ENCODE measurements around the gene ISG20L2. TPM values are rescaled to one million over a fixed set of nuclear protein-coding genes. Genes with fewer than 3 reads are reported as not detected.

The ISG20L2 gene
- total RNA-seq, 2 experiments from 2014 or later: 48.4 to 65.2 TPM

- Mint-ChIP-seq H3K9me3 (ENCODE audit: low read depth) (no peaks in the 10 kb centered on the region), H3K27me3 (peaks cover 52% of the 10 kb centered on the region), H3K36me3 (ENCODE audit: low read depth) (no peaks in the 10 kb centered on the region), H3K4me1 (peaks cover 22% of the 10 kb centered on the region), H3K4me3 (no peak overlapping the region), H3K27ac (no peak overlapping the region)
- ATAC-seq (no peak), DNase-seq (no peak)
- CTCF ChIA-PET: interaction anchor here (0.5 to 11.5 kb wide), 49 partner anchors 8 to 467 kb away, joined by 3 to 220 read pairs (median 5); partner anchors contain the start of genes CRABP2, INSRR, ISG20L2 and METTL25B
- POLR2A ChIA-PET: interaction anchor here (0.5 to 3.1 kb wide), 4 partner anchors 16 to 99 kb away, joined by 3 to 15 read pairs (median 4); partner anchors contain the start of genes CRABP2 and NAXE
- intact Hi-C loops (cut with DNase I, micrococcal nuclease): loop anchor here (1.0 to 5.0 kb wide), 9 partner anchors 15 to 237 kb away; partner anchors contain the start of genes NTRK1 (in 2 of the 2), CRABP2 (in 1 of the 2) and PRCC (in 1 of the 2)
Observed at GRCh38 chr1:156689953-156690674, 38.5 kb downstream of the ISG20L2 start.

DNA sequence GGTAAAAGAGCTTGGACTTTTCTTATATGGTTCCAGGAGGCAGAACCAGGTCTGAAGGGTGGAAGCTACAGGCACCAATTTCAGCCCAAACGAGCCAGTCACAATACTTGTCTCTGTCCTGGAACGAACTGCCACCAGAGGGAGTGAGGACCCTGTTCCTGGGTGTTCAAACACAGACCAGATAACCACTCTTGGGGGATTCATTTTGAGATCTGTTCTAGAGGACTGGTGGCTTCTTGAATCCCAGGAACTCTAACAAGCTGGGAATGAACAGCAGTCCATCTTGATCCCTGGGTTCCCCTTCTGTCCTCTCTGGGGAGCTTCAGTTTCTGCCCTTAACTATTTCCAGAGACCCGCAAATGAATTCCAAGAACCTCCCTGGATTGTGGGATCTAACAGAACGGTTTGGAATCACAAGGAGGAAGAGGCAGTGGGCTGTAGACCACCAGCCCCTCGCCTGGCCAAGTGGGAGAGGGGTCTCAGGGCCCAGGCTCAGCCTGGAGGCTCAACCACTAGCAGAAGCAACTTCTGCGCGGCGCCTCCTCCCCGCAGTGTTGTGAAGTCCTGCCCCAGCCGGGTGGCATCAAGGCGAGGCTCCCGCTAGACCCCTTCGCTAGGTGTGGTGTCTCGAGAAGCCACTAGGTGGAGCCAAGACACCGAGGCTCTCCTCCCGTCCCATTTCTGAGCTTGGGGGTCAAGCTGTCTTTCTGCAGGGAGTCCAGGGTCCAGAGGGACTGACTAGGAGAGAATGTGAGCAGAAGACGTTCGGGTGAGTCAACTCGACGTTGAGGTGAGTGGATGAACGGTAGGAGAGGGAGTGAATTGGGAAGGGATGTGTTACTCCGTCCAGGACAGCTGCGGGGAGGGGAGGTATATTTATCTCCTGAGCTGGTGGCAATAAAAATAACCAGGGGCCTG lies 39.3 kb downstream of the ISG20L2 start:
- Mint-ChIP-seq H3K36me3 (ENCODE audit: low read depth) (no peaks in the 10 kb centered on the region), H3K27ac (no peak overlapping the region), H3K4me3 (peak overlapping the region; percentile 6), H3K4me1 (peaks cover 29% of the 10 kb centered on the region), H3K9me3 (ENCODE audit: low read depth) (no peaks in the 10 kb centered on the region), H3K27me3 (peaks cover 48% of the 10 kb centered on the region)
- DNase-seq (peak; percentile 88), ATAC-seq (peak; percentile 96)
- ChIA-PET POLR2A (interaction anchor here (0.5 to 3.1 kb wide), 3 partner anchors 16 to 53 kb away, joined by 3 to 15 read pairs (median 3); partner anchors contain the start of gene CRABP2), CTCF (interaction anchor here (0.5 to 11.5 kb wide), 56 partner anchors 7 to 1456 kb away, joined by 3 to 220 read pairs (median 4); partner anchors contain the start of genes CRABP2, INSRR, ISG20L2 and METTL25B)
- intact Hi-C loops (cut with DNase I, micrococcal nuclease): loop anchor here (1.0 to 5.0 kb wide), 9 partner anchors 16 to 238 kb away; partner anchors contain the start of genes NTRK1 (in 2 of the 2), CRABP2 (in 1 of the 2) and PRCC (in 1 of the 2)

- Mint-ChIP-seq H3K36me3 (ENCODE audit: low read depth) (no peaks in the 10 kb centered on the region), H3K4me1 (peaks cover 21% of the 10 kb centered on the region), H3K4me3 (no peak overlapping the region), H3K9me3 (ENCODE audit: low read depth) (no peaks in the 10 kb centered on the region), H3K27ac (no peak overlapping the region), H3K27me3 (peaks cover 27% of the 10 kb centered on the region)
- DNase-seq (peak; percentile 68), ATAC-seq (peak; percentile 90)
- intact Hi-C loops (cut with DNase I, micrococcal nuclease): loop anchor here in 1 of 2 experiments (1.0 kb wide), 1 partner anchor 21 kb away; the partner anchor contains the start of gene CRABP2
- POLR2A ChIA-PET: interaction anchor here (0.6 to 1.0 kb wide), 2 partner anchors 42 to 44 kb away, joined by 3 read pairs; partner anchors contain the start of genes ISG20L2 and METTL25B
- CTCF ChIA-PET: interaction anchor here (0.5 to 11.5 kb wide), 19 partner anchors 11 to 227 kb away, joined by 3 to 220 read pairs (median 3); partner anchors contain the start of genes CRABP2, ISG20L2, MEF2D and METTL25B
Observed at GRCh38 chr1:156684227-156684782, 44.3 kb downstream of the ISG20L2 start.

DNA sequence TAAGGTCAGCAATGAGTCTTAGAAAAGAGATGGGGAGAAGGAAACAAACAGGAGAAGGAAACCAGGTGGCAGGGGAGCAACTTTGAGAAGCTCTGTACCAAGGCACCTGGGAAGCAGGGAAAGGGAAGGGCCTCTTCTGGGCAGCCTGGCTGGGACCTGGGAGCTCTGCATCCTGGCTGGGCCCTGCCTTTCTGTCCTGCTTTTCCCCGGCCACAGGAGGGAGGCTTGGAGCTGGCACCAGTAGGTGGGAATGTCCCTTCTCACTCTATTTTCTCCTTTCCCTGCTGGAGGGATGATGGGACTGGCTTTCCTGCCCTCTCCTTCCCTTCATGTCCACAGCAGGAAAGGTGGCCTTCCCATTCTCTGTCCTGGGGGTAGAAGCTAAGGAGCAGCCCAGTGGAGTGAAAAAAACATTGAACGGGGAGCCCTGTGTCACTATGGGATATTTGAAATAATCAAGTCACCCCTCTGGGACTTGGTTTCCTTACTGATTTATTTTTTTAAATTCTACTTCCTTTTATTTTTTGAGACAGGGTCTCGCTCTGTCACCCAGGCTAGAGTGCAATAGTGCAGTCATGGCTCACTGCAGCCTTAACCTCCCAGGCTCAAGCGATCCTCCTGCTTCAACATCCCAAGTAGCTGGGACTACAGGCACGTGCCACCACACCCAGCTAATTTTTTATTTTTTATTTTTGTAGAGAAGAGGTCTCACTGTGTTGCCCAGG lies 46.2 kb downstream of the ISG20L2 start:
- ATAC-seq: no peak
- ChIA-PET CTCF (interaction anchor here (0.6 to 11.5 kb wide), 11 partner anchors 8 to 1249 kb away, joined by 3 to 220 read pairs (median 4); partner anchors contain the start of genes ISG20L2 and METTL25B), POLR2A (interaction anchor here (1.8 kb wide), 1 partner anchor 44 kb away, joined by 3 read pairs; no protein-coding TSS in a partner anchor)
- H3K27me3 Mint-ChIP-seq: peaks cover 31% of the 10 kb centered on the region
- no peaks in the 10 kb centered on the region for H3K9me3 Mint-ChIP-seq (ENCODE audit: low read depth)
- H3K27ac Mint-ChIP-seq: no peak overlapping the region
- no peak overlapping the region for H3K4me3 Mint-ChIP-seq
- H3K36me3 Mint-ChIP-seq (ENCODE audit: low read depth): no peaks in the 10 kb centered on the region
- no peak for DNase-seq
- intact Hi-C loops (cut with DNase I, micrococcal nuclease): no loop called here
- H3K4me1 Mint-ChIP-seq: peaks cover 28% of the 10 kb centered on the region

- intact Hi-C loops (cut with DNase I, micrococcal nuclease): no loop called here
- ChIA-PET POLR2A (interaction anchor here (1.8 kb wide), 1 partner anchor 45 kb away, joined by 3 read pairs; no protein-coding TSS in a partner anchor), CTCF (interaction anchor here (0.6 to 11.5 kb wide), 12 partner anchors 9 to 1249 kb away, joined by 3 to 220 read pairs (median 5); partner anchors contain the start of genes CRABP2, ISG20L2 and METTL25B)
- ATAC-seq (no peak), DNase-seq (no peak)
- Mint-ChIP-seq H3K9me3 (ENCODE audit: low read depth) (no peaks in the 10 kb centered on the region), H3K4me1 (peaks cover 30% of the 10 kb centered on the region), H3K27ac (no peak overlapping the region), H3K36me3 (ENCODE audit: low read depth) (no peaks in the 10 kb centered on the region), H3K27me3 (peaks cover 33% of the 10 kb centered on the region), H3K4me3 (no peak overlapping the region)
Observed at GRCh38 chr1:156681196-156681960, 47.2 kb downstream of the ISG20L2 start.

GRCh38 chr1:156680056-156680455 lies 48.5 kb downstream of the ISG20L2 start:
- POLR2A ChIA-PET: no interaction called here
- H3K4me1 Mint-ChIP-seq: peaks cover 30% of the 10 kb centered on the region
- intact Hi-C loops (cut with DNase I, micrococcal nuclease): no loop called here
- H3K4me3 Mint-ChIP-seq: no peak overlapping the region
- H3K9me3 Mint-ChIP-seq (ENCODE audit: low read depth): no peaks in the 10 kb centered on the region
- CTCF ChIA-PET: interaction anchor here (0.5 to 5.6 kb wide), 8 partner anchors 10 to 308 kb away, joined by 3 to 57 read pairs (median 6); partner anchors contain the start of gene CRABP2
- H3K27ac Mint-ChIP-seq: no peak overlapping the region
- peaks cover 37% of the 10 kb centered on the region for H3K27me3 Mint-ChIP-seq
- ATAC-seq (no peak), DNase-seq (no peak)
- no peaks in the 10 kb centered on the region for H3K36me3 Mint-ChIP-seq (ENCODE audit: low read depth)

- DNase-seq (peak; percentile 53), ATAC-seq (peak; percentile 44)
- no peak overlapping the region for H3K4me3 Mint-ChIP-seq
- ChIA-PET CTCF (interaction anchor here (0.7 to 5.6 kb wide), 11 partner anchors 12 to 212 kb away, joined by 3 to 57 read pairs (median 6); partner anchors contain the start of genes CRABP2 and NTRK1), POLR2A (no interaction called here)
- H3K9me3 Mint-ChIP-seq (ENCODE audit: low read depth): no peaks in the 10 kb centered on the region
- H3K36me3 Mint-ChIP-seq (ENCODE audit: low read depth): no peaks in the 10 kb centered on the region
- no peak overlapping the region for H3K27ac Mint-ChIP-seq
- peaks cover 11% of the 10 kb centered on the region for H3K4me1 Mint-ChIP-seq
- intact Hi-C loops (cut with DNase I, micrococcal nuclease): loop anchor here (1.0 kb wide), 3 partner anchors 18 to 53 kb away; no protein-coding TSS in a partner anchor
- H3K27me3 Mint-ChIP-seq: peaks cover 43% of the 10 kb centered on the region
Observed at GRCh38 chr1:156677616-156678596, 50.7 kb downstream of the ISG20L2 start.

GRCh38 chr1:156676820-156677615 lies 51.5 kb downstream of the ISG20L2 start, which contains the start of gene NES:
Gene NES, minus strand, starts transcription at chr1:156677407. Its CDS starts 143 bp downstream, at chr1:156677264.
- H3K4me3 Mint-ChIP-seq: no peak within 1 kb of the TSS
- no peak within 1 kb of the TSS for H3K27ac Mint-ChIP-seq
- H3K9me3 Mint-ChIP-seq (ENCODE audit: low read depth): no peaks in the 10 kb centered on the region

More at GRCh38 chr1:156676820-156677615, 51.5 kb downstream of the ISG20L2 start, which contains the start of gene NES:
- peaks cover 43% of the 10 kb centered on the region for H3K27me3 Mint-ChIP-seq
- intact Hi-C loops (cut with DNase I, micrococcal nuclease): loop anchor here in 1 of 2 experiments (1.0 kb wide), 1 partner anchor 17 kb away; no protein-coding TSS in a partner anchor
- ChIA-PET POLR2A (no interaction called here), CTCF (interaction anchor here (0.7 to 5.6 kb wide), 11 partner anchors 10 to 213 kb away, joined by 3 to 57 read pairs (median 7); partner anchors contain the start of gene CRABP2)
- H3K36me3 Mint-ChIP-seq (ENCODE audit: low read depth): no peaks in the 10 kb centered on the region
- ATAC-seq: no peak
- no peak for DNase-seq
- H3K4me1 Mint-ChIP-seq: peaks cover 11% of the 10 kb centered on the region

All from activated CD4-positive, alpha-beta T cell treated with anti-CD3 and anti-CD28 coated beads for 36 hours (primary cell).